AG04450 (cell line): ENCODE data around the gene DACT1. TPM values are rescaled to one million over a fixed set of nuclear protein-coding genes. Genes with fewer than 3 reads are reported as not detected.

ENCODE experiments used
- CTCF ChIA-PET: fragments of 300-600, 350-600 bp; formaldehyde crosslinking; extraction: SDS; loops from one replicate; lab custom pipeline; 2022; ENCODE audit warnings: antibody characterized with exemption, inconsistent platforms; lab: Charles Lee
- POLR2A ChIA-PET: fragments of 350-600 bp; formaldehyde crosslinking; extraction: SDS; loops from one replicate; lab custom pipeline; 2021; ENCODE audit warnings: antibody characterized with exemption, inconsistent platforms; lab: Yijun Ruan, JAX
- DNase-seq: peaks from one replicate; pipeline ENCODE4 v3.0.0-alpha.2; 2011; ENCODE audit warnings: low read depth, low spot score
- H3K27ac ChIP-seq: one replicate; pipeline ENCODE4 v1.5.1; 2012; ENCODE audit warnings: low read depth, low read length, control low read depth
- H3K27me3 ChIP-seq: one replicate; pipeline ENCODE4 v1.6.0; 2012; ENCODE audit warnings: low read length; ENCODE audit not compliant: control insufficient read depth, insufficient read depth
- H3K4me3 ChIP-seq: 2 replicates; pipeline ENCODE4 v1.5.1; 2011; ENCODE audit warnings: mild to moderate bottlenecking, low read depth, low read length, control low read depth
- H3K9me3 ChIP-seq: 2 replicates; pipeline ENCODE4 v1.5.1; 2012; ENCODE audit warnings: low read length; ENCODE audit not compliant: control insufficient read depth, insufficient read depth
- CTCF ChIP-seq: IDR thresholded peaks from 2 replicates; pipeline ENCODE4 v1.5.1; 2011; ENCODE audit warnings: low read depth, low read length, control low read depth, inconsistent platforms
- polyA plus RNA-seq: library from polyadenylated mRNA; depleted of rRNA; stranded (reverse); fragments of >200 nt; gene quantifications from 2 replicates; pipeline ENCODE4 v1.2.3, GENCODE V29; 2011

The DACT1 gene
- polyA plus RNA-seq, 1 experiment: 6.1 TPM

GRCh38 chr14:58667900-58668299 lies 30.1 kb downstream of the DACT1 start:
- H3K27ac ChIP-seq: no peak overlapping the region
- no peaks in the 10 kb centered on the region for H3K9me3 ChIP-seq
- DNase-seq: no peak
- TF ChIP-seq CTCF: no peak
- peaks cover 9% of the 10 kb centered on the region for H3K27me3 ChIP-seq
- CTCF ChIA-PET: interaction anchor here (1.0 to 1.4 kb wide), 2 partner anchors 169 to 387 kb away, joined by 3 to 4 read pairs; no protein-coding TSS in a partner anchor
- POLR2A ChIA-PET: no interaction called here
- H3K4me3 ChIP-seq: no peak overlapping the region

GRCh38 chr14:58668848-58669480 lies 31.2 kb downstream of the DACT1 start:
- ChIA-PET POLR2A (no interaction called here), CTCF (interaction anchor here (1.0 to 1.4 kb wide), 2 partner anchors 168 to 386 kb away, joined by 3 to 4 read pairs; no protein-coding TSS in a partner anchor)
- Histone ChIP-seq H3K27me3 (peaks cover 9% of the 10 kb centered on the region), H3K27ac (no peak overlapping the region), H3K9me3 (no peaks in the 10 kb centered on the region), H3K4me3 (no peak overlapping the region)
- no peak for TF ChIP-seq CTCF
- DNase-seq: no peak

GRCh38 chr14:58669556-58670200 lies 31.9 kb downstream of the DACT1 start:
- no peak overlapping the region for H3K4me3 ChIP-seq
- ChIA-PET CTCF (no interaction called here), POLR2A (no interaction called here)
- no peaks in the 10 kb centered on the region for H3K9me3 ChIP-seq
- H3K27ac ChIP-seq: no peak overlapping the region
- DNase-seq: no peak
- TF ChIP-seq CTCF: no peak
- peaks cover 9% of the 10 kb centered on the region for H3K27me3 ChIP-seq

- no peak overlapping the region for H3K27ac ChIP-seq
- no peak for TF ChIP-seq CTCF
- no peak for DNase-seq
- CTCF ChIA-PET: interaction anchor here (0.5 kb wide), 1 partner anchor 289 kb away, joined by 4 read pairs; no protein-coding TSS in a partner anchor
- H3K4me3 ChIP-seq: no peak overlapping the region
- peaks cover 9% of the 10 kb centered on the region for H3K27me3 ChIP-seq
- no peaks in the 10 kb centered on the region for H3K9me3 ChIP-seq
- POLR2A ChIA-PET: no interaction called here
Measured at GRCh38 chr14:58671024-58671423, 33.3 kb downstream of the DACT1 start.

- no peak for TF ChIP-seq CTCF
Measured at GRCh38 chr14:58671436-58671835, 33.7 kb downstream of the DACT1 start.

More at GRCh38 chr14:58671436-58671835, 33.7 kb downstream of the DACT1 start:
- ChIA-PET POLR2A (no interaction called here), CTCF (interaction anchor here (0.5 kb wide), 1 partner anchor 288 kb away, joined by 4 read pairs; no protein-coding TSS in a partner anchor)
- H3K4me3 ChIP-seq: no peak overlapping the region
- no peak overlapping the region for H3K27ac ChIP-seq
- H3K9me3 ChIP-seq: no peaks in the 10 kb centered on the region
- peaks cover 9% of the 10 kb centered on the region for H3K27me3 ChIP-seq
- DNase-seq: no peak
